Stimulated activated CD4-positive, alpha-beta T cell treated with anti-CD3 and anti-CD28 coated beads, Interleukin-4, amount 100 ng/mL, for 4 hours (primary cell): ENCODE measurements around the gene WHRN.

ENCODE experiments used
- DNase-seq, 2 experiments: peaks; one replicate each; pipeline ENCODE4 v3.0.0-alpha.2; 2020

WHRN gene

DNA sequence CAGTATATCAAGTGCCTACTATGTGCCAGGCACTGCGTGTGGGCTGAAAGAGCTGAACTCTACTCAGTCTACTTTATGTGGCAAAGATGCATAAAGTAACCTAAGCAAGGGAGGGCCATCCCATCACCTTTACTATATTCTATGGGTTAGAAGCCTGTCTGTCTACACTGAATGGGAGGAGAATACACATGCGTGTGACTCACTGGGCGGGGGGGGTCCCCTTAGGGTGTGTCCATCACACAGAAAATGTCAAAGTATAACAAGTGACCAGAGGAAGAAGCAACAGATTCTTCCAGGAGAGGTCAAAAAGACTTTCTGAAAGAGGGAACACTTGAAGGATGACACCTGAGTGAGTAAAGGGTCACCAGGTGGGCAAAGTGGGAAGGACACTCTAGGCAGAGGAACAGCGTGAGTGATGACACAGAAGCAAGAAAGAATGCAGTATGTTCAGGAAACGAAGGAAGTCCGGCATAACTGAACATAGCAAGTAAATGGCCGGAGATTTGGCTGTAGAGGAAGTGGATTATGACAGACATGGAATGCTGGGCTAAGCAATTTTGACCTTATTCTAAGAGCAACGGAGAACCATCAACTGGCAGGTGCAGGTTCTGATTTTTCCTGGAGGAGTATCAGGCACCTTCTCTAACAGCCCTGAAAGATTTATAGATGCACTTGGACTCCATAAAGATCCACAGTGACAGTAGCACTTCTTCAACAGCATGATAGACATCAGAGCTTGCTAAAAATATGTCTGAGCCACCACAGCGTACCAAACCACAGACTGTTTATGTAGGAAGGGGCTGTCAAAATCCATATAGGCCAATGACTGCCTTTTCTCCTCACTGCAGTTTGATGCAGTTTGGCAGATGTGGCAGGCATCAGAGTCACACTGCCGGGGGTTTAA lies 8.0 kb upstream of the WHRN start:
- no peak for DNase-seq

- no peak for DNase-seq
These were observed 7.0 kb upstream of the WHRN start for GRCh38 chr9:114511978-114512874.

DNA sequence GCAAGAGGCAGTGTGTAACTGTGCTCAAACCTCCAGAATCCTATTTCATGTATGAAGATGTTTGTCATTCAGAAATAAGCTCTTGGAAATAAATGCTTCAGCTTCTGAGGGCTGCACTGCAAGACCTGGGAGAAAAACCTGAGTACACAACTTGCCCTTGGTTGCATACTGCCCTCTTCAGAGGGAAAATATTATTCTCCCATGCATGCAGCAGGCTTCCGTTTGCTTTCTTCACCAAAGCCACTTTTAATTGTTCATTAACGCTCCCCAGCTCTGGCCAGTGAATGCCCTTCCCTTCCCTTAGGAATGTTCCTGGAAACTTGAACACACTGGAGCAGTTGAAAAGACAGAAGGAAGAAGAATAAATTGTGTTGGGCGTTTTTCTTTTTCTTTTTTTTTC lies 2.5 kb upstream of the WHRN start:
- no peak for DNase-seq

DNA sequence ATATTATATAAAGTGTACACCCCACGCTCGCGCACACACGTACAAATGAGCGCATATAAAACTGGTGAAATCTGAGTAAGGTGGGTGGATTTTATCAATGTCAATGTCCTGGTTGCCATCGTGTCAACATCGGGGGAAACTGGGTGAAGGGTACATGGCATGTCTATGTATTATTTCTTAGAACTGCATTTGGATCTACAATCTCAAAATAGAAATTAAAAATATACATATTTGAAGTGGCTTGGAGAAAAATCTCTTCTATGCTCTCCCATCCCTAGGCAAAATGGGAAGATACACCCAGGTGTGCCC lies 763 bp upstream of the WHRN start:
- no peak for DNase-seq

- peak; percentile 23 to 35 for DNase-seq
These were observed 709 bp downstream of the WHRN start for GRCh38 chr9:114504341-114505186.

DNA sequence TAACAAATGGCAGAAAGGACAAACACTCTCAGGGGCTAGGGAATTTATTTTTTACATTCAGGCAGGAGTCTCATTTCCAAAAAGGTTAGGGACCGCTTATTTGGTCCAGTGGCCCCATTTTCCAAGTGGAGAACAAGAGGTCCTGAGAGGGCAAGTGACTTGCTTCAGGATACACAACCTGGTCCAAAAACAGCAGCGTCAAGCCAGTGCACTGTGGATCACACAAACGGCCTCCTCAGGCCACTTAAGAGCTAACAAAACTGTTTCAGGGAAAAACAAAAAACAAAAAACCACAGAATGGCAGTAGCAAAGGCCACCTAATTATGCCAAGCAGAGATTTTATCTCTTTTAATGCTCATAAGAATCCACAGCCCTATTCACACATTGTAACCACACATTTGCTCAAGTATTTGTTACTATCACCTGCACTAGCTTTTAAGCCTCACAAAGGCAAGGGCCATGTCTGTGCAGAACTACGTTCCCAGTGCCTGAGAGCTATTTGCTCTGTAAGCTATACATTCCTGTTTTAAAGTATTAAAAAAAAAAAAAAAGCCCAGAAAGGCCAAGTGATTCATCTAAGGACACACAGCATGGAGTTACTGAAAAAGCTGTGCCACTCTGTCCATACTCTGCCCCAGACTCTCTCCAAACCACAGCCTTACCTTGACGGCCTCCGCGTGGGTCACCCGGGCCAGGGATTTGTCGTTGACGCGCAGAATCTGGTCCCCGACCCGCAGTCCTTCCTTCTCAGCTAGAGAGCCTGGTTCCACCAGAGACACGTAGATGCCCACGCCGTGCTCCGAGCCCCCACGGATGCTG lies 1.5 kb downstream of the WHRN start:
- DNase-seq: no peak

- no peak for DNase-seq
These were observed 2.3 kb downstream of the WHRN start for GRCh38 chr9:114503009-114503408.

GRCh38 chr9:114501796-114502682 lies 3.2 kb downstream of the WHRN start:
- DNase-seq: no peak

GRCh38 chr9:114500697-114501292 lies 4.5 kb downstream of the WHRN start:
- no peak for DNase-seq

GRCh38 chr9:114499941-114500696 lies 5.2 kb downstream of the WHRN start:
- DNase-seq: no peak

- no peak for DNase-seq
These were observed 5.7 kb downstream of the WHRN start for GRCh38 chr9:114499528-114499927.

DNA sequence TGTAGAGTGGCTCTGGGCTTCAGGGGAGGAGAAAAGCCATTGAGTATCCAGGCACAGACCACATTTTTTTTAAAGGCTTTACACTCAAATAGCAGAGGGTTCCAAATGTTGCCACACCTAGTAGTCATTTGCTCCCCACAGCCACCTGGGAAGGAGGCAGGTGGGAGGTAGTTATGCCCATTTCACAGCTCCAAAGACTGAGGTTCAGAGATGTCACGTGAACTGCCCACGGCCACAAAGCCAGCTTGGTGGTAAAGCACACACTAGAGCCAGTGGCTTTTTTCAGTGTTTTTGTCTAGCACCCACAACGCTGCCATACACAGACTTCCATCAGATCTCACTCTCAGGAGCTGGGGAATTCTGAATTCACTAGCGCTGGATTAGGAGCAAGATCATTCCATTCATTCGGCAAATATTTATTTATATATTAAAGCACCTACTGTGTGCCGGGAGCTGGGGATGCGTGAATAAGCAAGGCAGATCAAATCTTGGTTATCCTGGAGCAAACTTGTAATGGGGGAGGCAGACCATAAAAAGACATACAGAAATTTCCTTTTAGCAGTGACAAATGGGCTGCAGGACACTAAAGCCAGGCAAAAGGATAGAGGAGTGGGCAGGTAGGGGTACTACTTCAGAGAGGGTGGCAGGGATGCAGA lies 7.4 kb downstream of the WHRN start:
- DNase-seq: no peak

- no peak for DNase-seq
These were observed 8.0 kb downstream of the WHRN start for GRCh38 chr9:114497236-114497635.

GRCh38 chr9:114496011-114496410 lies 9.3 kb downstream of the WHRN start:
- no peak for DNase-seq

DNA sequence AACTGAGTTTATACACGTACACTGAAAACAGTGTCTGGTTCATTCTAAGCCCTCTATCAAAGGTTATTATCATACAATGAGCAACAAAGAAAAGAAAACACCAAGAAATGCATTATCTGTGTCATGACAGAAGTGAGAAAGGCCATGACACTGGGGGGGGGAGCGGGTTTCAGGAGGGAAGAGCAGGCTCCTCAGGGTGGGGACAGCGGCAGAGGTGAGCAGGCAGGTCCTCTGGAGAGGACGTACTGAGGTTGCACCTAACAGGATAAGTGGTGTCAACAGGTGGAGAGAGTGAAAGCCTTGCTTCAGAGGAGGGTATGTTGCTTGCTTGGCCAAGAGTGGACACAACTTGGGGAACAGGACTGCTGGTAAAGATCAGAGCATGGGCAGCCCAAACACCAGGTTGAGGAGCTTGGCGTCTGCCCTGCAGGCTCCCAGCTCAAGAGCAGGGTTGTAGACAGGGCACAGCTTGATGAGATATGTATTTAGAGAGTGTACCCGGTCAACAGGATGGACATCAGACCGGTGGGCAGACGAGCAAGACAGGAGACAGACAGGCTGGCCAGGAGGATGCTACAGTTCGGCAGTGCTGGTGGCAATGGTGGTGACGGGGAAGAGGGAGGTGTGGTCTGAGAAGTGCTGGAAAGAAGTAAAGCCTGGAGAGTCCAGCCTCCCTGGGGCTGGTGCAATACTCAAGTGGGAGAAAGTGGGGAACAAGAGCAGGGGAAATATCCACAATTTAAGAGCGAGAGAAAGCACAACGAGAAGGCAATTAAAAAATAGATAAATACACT lies 10.3 kb downstream of the WHRN start:
- DNase-seq: no peak

DNA sequence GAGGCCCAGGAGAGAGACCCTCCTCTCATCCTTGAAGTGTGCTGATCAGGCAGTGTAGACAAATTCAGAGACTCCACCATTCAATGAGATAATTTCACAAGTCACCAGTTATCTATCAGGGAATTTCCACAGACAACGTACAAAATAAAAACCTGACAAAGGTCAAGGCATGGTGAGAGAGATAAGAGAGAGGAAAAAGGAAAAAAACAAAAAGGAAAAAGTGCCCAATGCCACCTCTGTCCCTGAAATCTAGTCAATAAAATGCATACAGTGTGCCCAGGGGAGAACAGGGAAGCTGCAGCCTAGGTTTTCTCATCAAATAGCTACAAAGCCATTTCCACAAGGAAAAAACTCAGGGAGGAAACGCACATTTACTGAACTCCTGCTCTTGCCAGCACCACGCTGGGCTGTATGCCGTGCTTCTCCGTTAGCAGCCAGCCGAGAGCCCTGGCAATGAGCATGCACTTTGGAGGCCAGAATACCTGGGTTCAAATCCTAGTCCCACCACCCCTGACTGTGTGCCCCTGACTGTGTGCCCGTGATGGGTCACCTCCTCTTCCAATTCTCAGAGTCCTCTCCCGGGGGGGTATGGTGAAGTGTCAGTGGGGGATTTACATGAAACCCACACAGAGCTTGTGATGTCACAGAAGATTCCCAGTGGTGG lies 11.6 kb downstream of the WHRN start:
- no peak for DNase-seq

DNA sequence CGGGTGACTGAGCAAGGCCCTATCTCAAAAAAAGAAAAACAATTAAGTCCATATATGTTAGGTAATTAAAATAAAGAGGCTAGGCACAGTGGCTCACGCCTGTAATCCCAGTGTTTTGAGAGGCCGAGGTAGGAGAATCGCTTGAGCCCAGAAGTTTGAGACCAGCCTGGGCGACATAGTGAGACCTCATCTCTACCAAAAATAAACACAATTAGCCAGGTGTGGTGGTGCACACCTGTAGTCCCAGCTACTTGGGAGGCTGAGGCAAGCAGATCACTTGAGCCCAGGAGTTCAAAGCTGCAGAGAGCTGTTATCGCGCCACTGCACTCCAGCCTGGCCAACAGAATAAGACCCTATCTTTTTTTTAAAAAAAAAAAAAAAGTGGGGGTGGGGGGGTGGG lies 12.3 kb downstream of the WHRN start:
- no peak for DNase-seq

- DNase-seq: no peak
These were observed 13.8 kb downstream of the WHRN start for GRCh38 chr9:114491430-114492003.
